GM23338 (cell line): ENCODE measurements around the gene PRSS36.

Experiments used
- CREB1 ChIP-seq: fragments of 250-450 bp; sonication (Bioruptor Pico); IDR thresholded peaks from 2 replicates; pipeline ENCODE4 v1.5.0; 2020; ENCODE audit warnings: low read depth, mild to moderate bottlenecking, moderate library complexity
- EZH2 ChIP-seq: fragments of 200-600 bp; sonication (generic); IDR thresholded peaks from one replicate; pipeline ENCODE4 v1.8.0; 2017; ENCODE audit warnings: antibody characterized with exemption, mild to moderate bottlenecking, low read depth; ENCODE audit not compliant: unreplicated experiment
- EZH2phosphoT487 ChIP-seq: fragments of 200-600 bp; sonication (generic); IDR thresholded peaks from one replicate; pipeline ENCODE4 v1.8.1; 2018; ENCODE audit warnings: antibody characterized with exemption; ENCODE audit not compliant: unreplicated experiment
- JUNB ChIP-seq: IDR thresholded peaks from one replicate; pipeline ENCODE4 v1.6.1; 2016; ENCODE audit warnings: antibody characterized with exemption; ENCODE audit not compliant: unreplicated experiment
- NANOG ChIP-seq: IDR thresholded peaks from 2 replicates; pipeline ENCODE4 v1.6.1; 2016; ENCODE audit warnings: antibody characterized with exemption, borderline replicate concordance
- POLR2AphosphoS5 ChIP-seq: IDR thresholded peaks from 2 replicates; pipeline ENCODE4 v1.6.1; 2016; ENCODE audit warnings: antibody characterized with exemption, low read depth
- TF ChIP-seq, protein P1 (sequence below), 2 experiments: fragments of 200-600 bp in 1 of 2; sonication (generic) in 1 of 2; conservative IDR thresholded peaks; 2 replicates each; pipeline versions ENCODE4 v1.5.1 to v1.6.1; 2016 to 2017; ENCODE audit warnings: antibody characterized with exemption in 2 of 2, low read depth in 2 of 2, mild to moderate bottlenecking in 2 of 2, moderate library complexity in 1 of 2
- TF ChIP-seq, protein P2 (sequence below): IDR thresholded peaks from one replicate; pipeline ENCODE4 v1.6.1; 2018; ENCODE audit warnings: antibody characterized with exemption; ENCODE audit not compliant: unreplicated experiment
- TF ChIP-seq, protein P3 (sequence below): fragments of 250-450 bp; sonication (Bioruptor Pico); IDR thresholded peaks from 2 replicates; pipeline ENCODE4 v1.5.0; 2020; ENCODE audit warnings: mild to moderate bottlenecking, moderate library complexity

GRCh38 chr16:31143011-31143693 lies 6.7 kb downstream of the PRSS36 start:
- no peak for TF ChIP-seq CREB1
- TF ChIP-seq, protein P1, sequence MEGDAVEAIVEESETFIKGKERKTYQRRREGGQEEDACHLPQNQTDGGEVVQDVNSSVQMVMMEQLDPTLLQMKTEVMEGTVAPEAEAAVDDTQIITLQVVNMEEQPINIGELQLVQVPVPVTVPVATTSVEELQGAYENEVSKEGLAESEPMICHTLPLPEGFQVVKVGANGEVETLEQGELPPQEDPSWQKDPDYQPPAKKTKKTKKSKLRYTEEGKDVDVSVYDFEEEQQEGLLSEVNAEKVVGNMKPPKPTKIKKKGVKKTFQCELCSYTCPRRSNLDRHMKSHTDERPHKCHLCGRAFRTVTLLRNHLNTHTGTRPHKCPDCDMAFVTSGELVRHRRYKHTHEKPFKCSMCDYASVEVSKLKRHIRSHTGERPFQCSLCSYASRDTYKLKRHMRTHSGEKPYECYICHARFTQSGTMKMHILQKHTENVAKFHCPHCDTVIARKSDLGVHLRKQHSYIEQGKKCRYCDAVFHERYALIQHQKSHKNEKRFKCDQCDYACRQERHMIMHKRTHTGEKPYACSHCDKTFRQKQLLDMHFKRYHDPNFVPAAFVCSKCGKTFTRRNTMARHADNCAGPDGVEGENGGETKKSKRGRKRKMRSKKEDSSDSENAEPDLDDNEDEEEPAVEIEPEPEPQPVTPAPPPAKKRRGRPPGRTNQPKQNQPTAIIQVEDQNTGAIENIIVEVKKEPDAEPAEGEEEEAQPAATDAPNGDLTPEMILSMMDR (conservative IDR thresholded peaks at IDR 0.05; ENCODE audit: low read depth in 2 of 2) = no peak
- TF ChIP-seq, protein P2, sequence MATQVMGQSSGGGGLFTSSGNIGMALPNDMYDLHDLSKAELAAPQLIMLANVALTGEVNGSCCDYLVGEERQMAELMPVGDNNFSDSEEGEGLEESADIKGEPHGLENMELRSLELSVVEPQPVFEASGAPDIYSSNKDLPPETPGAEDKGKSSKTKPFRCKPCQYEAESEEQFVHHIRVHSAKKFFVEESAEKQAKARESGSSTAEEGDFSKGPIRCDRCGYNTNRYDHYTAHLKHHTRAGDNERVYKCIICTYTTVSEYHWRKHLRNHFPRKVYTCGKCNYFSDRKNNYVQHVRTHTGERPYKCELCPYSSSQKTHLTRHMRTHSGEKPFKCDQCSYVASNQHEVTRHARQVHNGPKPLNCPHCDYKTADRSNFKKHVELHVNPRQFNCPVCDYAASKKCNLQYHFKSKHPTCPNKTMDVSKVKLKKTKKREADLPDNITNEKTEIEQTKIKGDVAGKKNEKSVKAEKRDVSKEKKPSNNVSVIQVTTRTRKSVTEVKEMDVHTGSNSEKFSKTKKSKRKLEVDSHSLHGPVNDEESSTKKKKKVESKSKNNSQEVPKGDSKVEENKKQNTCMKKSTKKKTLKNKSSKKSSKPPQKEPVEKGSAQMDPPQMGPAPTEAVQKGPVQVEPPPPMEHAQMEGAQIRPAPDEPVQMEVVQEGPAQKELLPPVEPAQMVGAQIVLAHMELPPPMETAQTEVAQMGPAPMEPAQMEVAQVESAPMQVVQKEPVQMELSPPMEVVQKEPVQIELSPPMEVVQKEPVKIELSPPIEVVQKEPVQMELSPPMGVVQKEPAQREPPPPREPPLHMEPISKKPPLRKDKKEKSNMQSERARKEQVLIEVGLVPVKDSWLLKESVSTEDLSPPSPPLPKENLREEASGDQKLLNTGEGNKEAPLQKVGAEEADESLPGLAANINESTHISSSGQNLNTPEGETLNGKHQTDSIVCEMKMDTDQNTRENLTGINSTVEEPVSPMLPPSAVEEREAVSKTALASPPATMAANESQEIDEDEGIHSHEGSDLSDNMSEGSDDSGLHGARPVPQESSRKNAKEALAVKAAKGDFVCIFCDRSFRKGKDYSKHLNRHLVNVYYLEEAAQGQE = no peak
- TF ChIP-seq EZH2 = no peak
- no peak for TF ChIP-seq POLR2AphosphoS5
- no peak for TF ChIP-seq EZH2phosphoT487
- TF ChIP-seq NANOG = no peak
- TF ChIP-seq JUNB = no peak
- TF ChIP-seq, protein P3, sequence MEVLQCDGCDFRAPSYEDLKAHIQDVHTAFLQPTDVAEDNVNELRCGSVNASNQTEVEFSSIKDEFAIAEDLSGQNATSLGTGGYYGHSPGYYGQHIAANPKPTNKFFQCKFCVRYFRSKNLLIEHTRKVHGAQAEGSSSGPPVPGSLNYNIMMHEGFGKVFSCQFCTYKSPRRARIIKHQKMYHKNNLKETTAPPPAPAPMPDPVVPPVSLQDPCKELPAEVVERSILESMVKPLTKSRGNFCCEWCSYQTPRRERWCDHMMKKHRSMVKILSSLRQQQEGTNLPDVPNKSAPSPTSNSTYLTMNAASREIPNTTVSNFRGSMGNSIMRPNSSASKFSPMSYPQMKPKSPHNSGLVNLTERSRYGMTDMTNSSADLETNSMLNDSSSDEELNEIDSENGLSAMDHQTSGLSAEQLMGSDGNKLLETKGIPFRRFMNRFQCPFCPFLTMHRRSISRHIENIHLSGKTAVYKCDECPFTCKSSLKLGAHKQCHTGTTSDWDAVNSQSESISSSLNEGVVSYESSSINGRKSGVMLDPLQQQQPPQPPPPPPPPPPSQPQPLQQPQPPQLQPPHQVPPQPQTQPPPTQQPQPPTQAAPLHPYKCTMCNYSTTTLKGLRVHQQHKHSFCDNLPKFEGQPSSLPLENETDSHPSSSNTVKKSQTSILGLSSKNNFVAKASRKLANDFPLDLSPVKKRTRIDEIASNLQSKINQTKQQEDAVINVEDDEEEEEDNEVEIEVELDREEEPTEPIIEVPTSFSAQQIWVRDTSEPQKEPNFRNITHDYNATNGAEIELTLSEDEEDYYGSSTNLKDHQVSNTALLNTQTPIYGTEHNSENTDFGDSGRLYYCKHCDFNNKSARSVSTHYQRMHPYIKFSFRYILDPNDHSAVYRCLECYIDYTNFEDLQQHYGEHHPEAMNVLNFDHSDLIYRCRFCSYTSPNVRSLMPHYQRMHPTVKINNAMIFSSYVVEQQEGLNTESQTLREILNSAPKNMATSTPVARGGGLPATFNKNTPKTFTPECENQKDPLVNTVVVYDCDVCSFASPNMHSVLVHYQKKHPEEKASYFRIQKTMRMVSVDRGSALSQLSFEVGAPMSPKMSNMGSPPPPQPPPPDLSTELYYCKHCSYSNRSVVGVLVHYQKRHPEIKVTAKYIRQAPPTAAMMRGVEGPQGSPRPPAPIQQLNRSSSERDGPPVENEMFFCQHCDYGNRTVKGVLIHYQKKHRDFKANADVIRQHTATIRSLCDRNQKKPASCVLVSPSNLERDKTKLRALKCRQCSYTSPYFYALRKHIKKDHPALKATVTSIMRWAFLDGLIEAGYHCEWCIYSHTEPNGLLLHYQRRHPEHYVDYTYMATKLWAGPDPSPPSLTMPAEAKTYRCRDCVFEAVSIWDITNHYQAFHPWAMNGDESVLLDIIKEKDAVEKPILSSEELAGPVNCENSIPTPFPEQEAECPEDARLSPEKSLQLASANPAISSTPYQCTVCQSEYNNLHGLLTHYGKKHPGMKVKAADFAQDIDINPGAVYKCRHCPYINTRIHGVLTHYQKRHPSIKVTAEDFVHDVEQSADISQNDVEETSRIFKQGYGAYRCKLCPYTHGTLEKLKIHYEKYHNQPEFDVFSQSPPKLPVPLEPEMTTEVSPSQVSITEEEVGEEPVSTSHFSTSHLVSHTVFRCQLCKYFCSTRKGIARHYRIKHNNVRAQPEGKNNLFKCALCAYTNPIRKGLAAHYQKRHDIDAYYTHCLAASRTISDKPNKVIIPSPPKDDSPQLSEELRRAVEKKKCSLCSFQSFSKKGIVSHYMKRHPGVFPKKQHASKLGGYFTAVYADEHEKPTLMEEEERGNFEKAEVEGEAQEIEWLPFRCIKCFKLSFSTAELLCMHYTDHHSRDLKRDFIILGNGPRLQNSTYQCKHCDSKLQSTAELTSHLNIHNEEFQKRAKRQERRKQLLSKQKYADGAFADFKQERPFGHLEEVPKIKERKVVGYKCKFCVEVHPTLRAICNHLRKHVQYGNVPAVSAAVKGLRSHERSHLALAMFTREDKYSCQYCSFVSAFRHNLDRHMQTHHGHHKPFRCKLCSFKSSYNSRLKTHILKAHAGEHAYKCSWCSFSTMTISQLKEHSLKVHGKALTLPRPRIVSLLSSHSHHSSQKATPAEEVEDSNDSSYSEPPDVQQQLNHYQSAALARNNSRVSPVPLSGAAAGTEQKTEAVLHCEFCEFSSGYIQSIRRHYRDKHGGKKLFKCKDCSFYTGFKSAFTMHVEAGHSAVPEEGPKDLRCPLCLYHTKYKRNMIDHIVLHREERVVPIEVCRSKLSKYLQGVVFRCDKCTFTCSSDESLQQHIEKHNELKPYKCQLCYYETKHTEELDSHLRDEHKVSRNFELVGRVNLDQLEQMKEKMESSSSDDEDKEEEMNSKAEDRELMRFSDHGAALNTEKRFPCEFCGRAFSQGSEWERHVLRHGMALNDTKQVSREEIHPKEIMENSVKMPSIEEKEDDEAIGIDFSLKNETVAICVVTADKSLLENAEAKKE (CRISPR knock-in tag) = no peak
